ENCODE data around the gene EIF3A.

DNA sequence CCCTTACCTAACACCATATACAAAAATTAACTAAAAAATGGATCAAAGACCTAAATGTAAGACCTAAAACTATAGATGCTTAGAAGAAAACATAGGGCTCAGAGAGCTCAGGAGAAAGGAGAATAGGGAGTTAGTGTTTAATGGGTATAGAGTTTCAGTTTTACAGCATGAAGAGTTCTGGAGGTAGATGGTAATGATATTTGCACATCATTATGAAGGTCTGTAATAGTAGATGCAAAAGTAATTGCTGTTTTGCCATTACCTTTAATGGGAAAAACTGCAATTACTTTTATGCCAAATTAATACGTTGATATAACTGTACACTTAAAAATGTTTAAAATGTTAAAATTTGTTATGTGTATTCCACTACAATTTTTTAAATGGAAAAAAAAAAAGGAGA is 90.3 kb downstream of the EIF3A start:
- TF ChIP-seq POLR2AphosphoS5 (IDR thresholded peaks at IDR 0.05) = no peak
- TF ChIP-seq, protein P1, sequence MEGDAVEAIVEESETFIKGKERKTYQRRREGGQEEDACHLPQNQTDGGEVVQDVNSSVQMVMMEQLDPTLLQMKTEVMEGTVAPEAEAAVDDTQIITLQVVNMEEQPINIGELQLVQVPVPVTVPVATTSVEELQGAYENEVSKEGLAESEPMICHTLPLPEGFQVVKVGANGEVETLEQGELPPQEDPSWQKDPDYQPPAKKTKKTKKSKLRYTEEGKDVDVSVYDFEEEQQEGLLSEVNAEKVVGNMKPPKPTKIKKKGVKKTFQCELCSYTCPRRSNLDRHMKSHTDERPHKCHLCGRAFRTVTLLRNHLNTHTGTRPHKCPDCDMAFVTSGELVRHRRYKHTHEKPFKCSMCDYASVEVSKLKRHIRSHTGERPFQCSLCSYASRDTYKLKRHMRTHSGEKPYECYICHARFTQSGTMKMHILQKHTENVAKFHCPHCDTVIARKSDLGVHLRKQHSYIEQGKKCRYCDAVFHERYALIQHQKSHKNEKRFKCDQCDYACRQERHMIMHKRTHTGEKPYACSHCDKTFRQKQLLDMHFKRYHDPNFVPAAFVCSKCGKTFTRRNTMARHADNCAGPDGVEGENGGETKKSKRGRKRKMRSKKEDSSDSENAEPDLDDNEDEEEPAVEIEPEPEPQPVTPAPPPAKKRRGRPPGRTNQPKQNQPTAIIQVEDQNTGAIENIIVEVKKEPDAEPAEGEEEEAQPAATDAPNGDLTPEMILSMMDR (IDR thresholded peaks at IDR 0.05) = no peak
- TF ChIP-seq POLR2A (IDR thresholded peaks at IDR 0.05) = no peak
- TF ChIP-seq EP300 (IDR thresholded peaks at IDR 0.05) = no peak
